Endothelial cell of umbilical vein (primary cell): ENCODE results near the gene RAB4B. TPM values are rescaled to one million over a fixed set of nuclear protein-coding genes. Genes with fewer than 3 reads are reported as not detected.
"Not testable (repeated sequence)": the region's sequence is repeated elsewhere in the genome, so short reads cannot be mapped to it uniquely, and the experiment has no call there.

Experiments
- Bru-seq: library from RNA; stranded (reverse); fragments of 400-500 nt; gene quantifications from one replicate; lab custom pipeline; 2021; lab: Mats Ljungman, UMichigan
- BruChase-seq, 2 experiments: library from RNA; stranded (reverse); fragments of 400-500 nt; gene quantifications; one replicate each; lab custom pipeline; 2021; lab: Mats Ljungman, UMichigan
- BruUV-seq: library from RNA; stranded (reverse); fragments of 400-500 nt; replicated peaks from 2 replicates; lab custom pipeline; 2021; lab: Mats Ljungman, UMichigan
- CTCF ChIA-PET: fragments of 300-600, 350-600 bp; sonication (Branson Sonifier 250); formaldehyde crosslinking; loops from one replicate; lab custom pipeline; 2021; ENCODE audit warnings: antibody characterized with exemption, inconsistent platforms; lab: Charles Lee
- POLR2A ChIA-PET: fragments of 300-600, 350-600 bp; sonication (Branson Sonifier 250); formaldehyde crosslinking; loops from one replicate; lab custom pipeline; 2021; ENCODE audit warnings: antibody characterized with exemption, inconsistent platforms; lab: Charles Lee
- DNase-seq: peaks from one replicate; pipeline ENCODE4 v3.0.0-alpha.2; 2011; ENCODE audit warnings: low read depth, low spot score
- FAIRE-seq: peaks from 2 replicates; lab custom pipeline; 2011; peaks lifted over from hg19 to GRCh38; lab: Jason Lieb, UNC
- H2AFZ ChIP-seq: 2 replicates; pipeline ENCODE4 v1.6.0; 2012; ENCODE audit warnings: low read depth, low read length, control low read depth, inconsistent platforms
- H3K27ac ChIP-seq: 2 replicates; pipeline ENCODE4 v1.5.1; 2011; ENCODE audit warnings: low read depth, mild to moderate bottlenecking, control low read depth, low read length, moderate library complexity; ENCODE audit not compliant: insufficient read depth
- H3K27me3 ChIP-seq, 2 experiments: 2 replicates each; pipeline versions ENCODE4 v1.6.0 to v1.6.1; 2011; ENCODE audit warnings: low read length in 2 of 2, mixed read lengths in 1 of 2; ENCODE audit not compliant: control insufficient read depth in 2 of 2, insufficient read depth in 2 of 2
- H3K36me3 ChIP-seq, 2 experiments: 2 replicates in 1 of 2; 3 replicates in 1 of 2; pipeline ENCODE4 v1.5.1; 2011; ENCODE audit warnings: low read length in 2 of 2, mild to moderate bottlenecking in 1 of 2, moderate library complexity in 1 of 2; ENCODE audit not compliant: control insufficient read depth in 2 of 2, insufficient read depth in 2 of 2; ENCODE audit errors: extremely low read depth in 1 of 2
- H3K4me1 ChIP-seq: 3 replicates; pipeline ENCODE4 v1.5.1; 2011; ENCODE audit warnings: mild to moderate bottlenecking, low read length; ENCODE audit not compliant: control insufficient read depth, insufficient read depth; ENCODE audit errors: extremely low read depth
- H3K4me2 ChIP-seq: 2 replicates; pipeline ENCODE4 v1.6.1; 2011; ENCODE audit warnings: low read length, control low read depth, mixed read lengths; ENCODE audit not compliant: insufficient read depth
- H3K4me3 ChIP-seq, 3 experiments: fragments of 200-600 bp in 1 of 3; sonication (generic), shearing (Covaris generic) in 1 of 3; replicated peaks in 1 of 3; 2 replicates each; pipeline ENCODE4 v1.5.1; 2011 to 2016; ENCODE audit warnings: control low read depth in 3 of 3, low read length in 3 of 3, mild to moderate bottlenecking in 2 of 3, inconsistent platforms in 1 of 3, low read depth in 1 of 3, moderate library complexity in 1 of 3; ENCODE audit not compliant: insufficient read depth in 1 of 3
- H3K79me2 ChIP-seq: 2 replicates; pipeline ENCODE4 v1.6.0; 2012; ENCODE audit warnings: low read length, inconsistent platforms; ENCODE audit not compliant: control insufficient read depth, insufficient read depth
- H3K9ac ChIP-seq: replicated peaks from 2 replicates; pipeline ENCODE3; 2011; ENCODE audit warnings: low read length, control low read depth; ENCODE audit not compliant: insufficient read depth; ENCODE audit errors: extremely low read depth
- H3K9me1 ChIP-seq: replicated peaks from 3 replicates; pipeline ENCODE4 v1.6.0; 2011; ENCODE audit warnings: mild to moderate bottlenecking, low read length; ENCODE audit not compliant: control insufficient read depth, insufficient read depth; ENCODE audit errors: extremely low read depth
- H3K9me3 ChIP-seq: replicated peaks from 2 replicates; pipeline ENCODE4 v1.5.1; 2012; ENCODE audit warnings: low read length, inconsistent platforms; ENCODE audit not compliant: control insufficient read depth, insufficient read depth
- H4K20me1 ChIP-seq: replicated peaks from 2 replicates; pipeline ENCODE3; 2011; ENCODE audit warnings: mild to moderate bottlenecking, low read length; ENCODE audit not compliant: control insufficient read depth, insufficient read depth; ENCODE audit errors: extremely low read depth
- CTCF ChIP-seq, 2 donors: IDR thresholded peaks; 1 replicate in 1 of 2; 2 replicates in 1 of 2; pipeline ENCODE4 v1.5.1; 2011; ENCODE audit warnings: low read length in 2 of 2, mild to moderate bottlenecking in 2 of 2, moderate library complexity in 2 of 2, control low read depth in 1 of 2, inconsistent platforms in 1 of 2, low read depth in 1 of 2; ENCODE audit not compliant: insufficient read depth in 1 of 2; ENCODE audit errors: extremely low read depth in 1 of 2
- FOS ChIP-seq: IDR thresholded peaks from 2 replicates; pipeline ENCODE4 v1.6.1; 2011; ENCODE audit warnings: mild to moderate bottlenecking, low read length, moderate library complexity, borderline replicate concordance; ENCODE audit not compliant: insufficient read depth
- JUN ChIP-seq: IDR thresholded peaks from 2 replicates; pipeline ENCODE4 v1.6.1; 2011; ENCODE audit warnings: borderline replicate concordance, low read depth; ENCODE audit not compliant: insufficient read length, insufficient read depth
- POLR2AphosphoS5 ChIP-seq: IDR thresholded peaks from 2 replicates; pipeline ENCODE4 v1.6.1; 2012; ENCODE audit warnings: low read depth, mild to moderate bottlenecking, control low read depth, low read length, moderate library complexity; ENCODE audit not compliant: insufficient read depth
- dilution Hi-C: fragments of 300-500 bp; cut with MboI; formaldehyde crosslinking; loops from one replicate; pipeline ENCODE4 v1.15.0; 2019; ENCODE audit warnings: low sequenced_read_pairs; ENCODE audit not compliant: extremely low pct_ligation_motif_present
- intact Hi-C: fragments of 100-400 bp; cut with micrococcal nuclease; formaldehyde crosslinking; loops from one replicate; pipeline ENCODE4 v1.10.0; 2022
- long read RNA-seq: library from polyadenylated mRNA; stranded (forward); transcript quantifications from one replicate; pipeline ENCODE4 v2.0.0, GENCODE V29; 2021
- polyA minus RNA-seq, 3 experiments: library from RNA; depleted of rRNA, polyadenylated mRNA; stranded (reverse); fragments of >200 nt; gene quantifications; 1 replicate in 1 of 3; 2 replicates in 2 of 3; pipeline ENCODE4 v1.2.3, GENCODE V29; 2011
- polyA plus RNA-seq, 4 experiments: library from polyadenylated mRNA; depleted of rRNA in 3 of 4; stranded (reverse) in 3 of 4; unstranded in 1 of 4; fragments of >200 nt; gene quantifications; 2 replicates each; pipeline versions ENCODE4 v1.2.1 to v1.2.3, GENCODE V29; 2011 to 2012; ENCODE audit warnings: missing spikeins in 1 of 4
- total RNA-seq: library from RNA; stranded (reverse); gene quantifications from 2 replicates; pipeline ENCODE4 v1.2.3, GENCODE V29; 2021

RAB4B gene
- total RNA-seq = 31.4 and 33.6 TPM in 2 replicates
- 61.0 and 65.8 TPM in 2 replicates for polyA plus RNA-seq
- polyA plus RNA-seq (2011; cell fraction: cytosol; rRNA removed) = 29.4 and 45.5 TPM in 2 replicates
- 49.5 and 51.2 TPM in 2 replicates for polyA plus RNA-seq (2011; cell fraction: nucleus; rRNA removed)
- polyA plus RNA-seq (2012) = 17.4 and 40.2 TPM in 2 replicates
- polyA minus RNA-seq = 17.0 and 27.0 TPM in 2 replicates
- 1.5 TPM for polyA minus RNA-seq (2011; cell fraction: cytosol; rRNA and poly(A)+ RNA removed)
- 6.0 and 9.6 TPM in 2 replicates for polyA minus RNA-seq (2011; cell fraction: nucleus; rRNA and poly(A)+ RNA removed)
- Bru-seq, nascent RNA = percentile 49 among the genes with signal in this experiment
- BruChase-seq, experiment 1, labeled RNA remaining after a 6-hour chase = percentile 91 among the genes with signal in this experiment
- BruChase-seq, experiment 2, labeled RNA remaining after a 2-hour chase = percentile 72 among the genes with signal in this experiment
- long read RNA-seq, transcript RAB4B-201 (8 exons, 1,133 nt) = major isoform, 32 of 48 reads
- long read RNA-seq, partial matches to known transcripts = 6 of 48 reads
- long read RNA-seq, other reads (novel, unspliced or antisense) = 9 of 48 reads

DNA sequence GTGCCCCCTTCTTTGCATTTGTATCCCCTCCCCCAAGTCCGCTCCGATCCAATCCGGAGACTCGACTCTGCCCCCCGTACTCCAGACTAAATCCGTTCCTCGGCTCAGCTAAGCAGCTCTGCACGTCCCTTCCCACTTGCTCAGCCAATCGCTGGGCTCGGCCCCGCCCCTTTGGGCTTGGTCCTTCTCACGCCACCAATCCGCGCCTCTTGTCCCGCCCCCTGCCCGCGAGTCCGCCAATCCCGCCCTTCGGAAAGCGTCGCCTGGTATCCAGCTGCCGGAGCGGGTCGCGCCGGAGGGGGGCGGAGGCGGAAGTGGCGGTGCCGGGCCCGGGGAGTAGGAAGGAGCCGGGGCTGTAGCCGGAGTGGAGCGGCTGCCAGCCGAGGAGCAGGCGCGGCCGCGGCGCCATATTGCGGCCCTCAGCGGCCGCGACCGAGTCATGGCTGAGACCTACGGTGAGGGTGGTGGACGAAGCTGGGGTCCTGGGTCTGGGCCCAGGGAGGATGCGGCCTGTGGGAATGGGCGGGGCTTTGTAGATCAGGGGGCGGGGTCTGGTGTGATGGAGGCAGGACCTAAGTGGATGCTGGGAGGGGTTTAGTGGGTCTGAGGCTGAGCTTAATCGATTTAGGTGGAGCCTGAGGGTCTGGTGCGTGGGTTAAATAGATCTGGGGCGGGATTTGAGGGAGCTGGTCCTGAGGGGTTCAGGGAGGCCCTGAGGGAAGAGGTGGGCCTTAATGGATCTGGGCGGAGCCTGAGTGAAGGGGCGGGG lies at the start of gene RAB4B:
RAB4B (plus strand) TSS at position 311 of the 769 bp plus-strand sequence; CDS start at position 440, 129 bp downstream.
- FAIRE-seq = peak; percentile 99
- intact Hi-C loops = loop anchor here (1.0 to 2.0 kb wide), 5 partner anchors 17 to 61 kb away; partner anchors contain the start of genes ITPKC and SNRPA

DNA sequence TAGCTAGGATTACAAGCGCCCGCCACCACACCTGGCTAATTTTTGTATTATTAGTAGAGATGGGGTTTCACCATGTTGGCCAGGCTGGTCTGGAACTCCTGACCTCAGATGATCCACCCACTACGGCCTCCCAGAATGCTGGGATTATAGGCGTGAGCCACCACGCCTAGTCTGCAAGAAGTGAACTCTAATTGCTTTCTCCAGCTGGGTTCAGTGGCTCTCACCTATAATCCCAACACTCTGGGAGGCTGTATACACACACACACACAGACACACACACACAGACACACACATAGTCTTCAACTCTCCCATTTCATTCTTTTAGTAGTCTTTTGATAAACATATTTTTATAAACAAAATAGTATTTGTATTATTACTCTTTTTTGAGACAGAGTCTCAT lies 48.0 kb upstream of the RAB4B start:
- intact Hi-C loops, H3K9me3 ChIP-seq, DNase-seq, H3K4me2 ChIP-seq, H4K20me1 ChIP-seq, H2AFZ ChIP-seq, H3K4me1 ChIP-seq, BruUV-seq, POLR2A ChIA-PET, CTCF ChIA-PET, H3K27me3 ChIP-seq, H3K9me1 ChIP-seq, H3K79me2 ChIP-seq, H3K9ac ChIP-seq, H3K27ac ChIP-seq, dilution Hi-C loops, FAIRE-seq, H3K4me3 ChIP-seq: not testable (repeated sequence)
- peaks cover 14 to 29% of the 10 kb centered on the region in 2 experiments for H3K36me3 ChIP-seq

More for the DNA sequence above, at the start of gene RAB4B:
- no peaks in the 10 kb centered on the region for H3K36me3 ChIP-seq
- peak within 1 kb of the TSS; percentile 56 to 76 (median 71) for H3K4me3 ChIP-seq
- TF ChIP-seq JUN (no peak), FOS (peak; percentile 5), CTCF (IDR thresholded peaks at IDR 0.05; ENCODE audit: extremely low read depth in 1 of 2, insufficient read depth in 1 of 2, low read depth in 1 of 2, low read length in 2 of 2) (no peak), POLR2AphosphoS5 (peak; percentile 39)
- no peaks in the 10 kb centered on the region for H4K20me1 ChIP-seq
- peak within 1 kb of the TSS; percentile 94 for H3K4me2 ChIP-seq
- no peaks in the 10 kb centered on the region for H3K79me2 ChIP-seq
- H3K9ac ChIP-seq = peak within 1 kb of the TSS; percentile 81
- CTCF ChIA-PET = interaction anchor here (0.6 to 3.5 kb wide), 12 partner anchors 20 to 143 kb away, joined by 3 to 39 read pairs (median 6); partner anchors contain the start of genes ACTMAP, COQ8B, EGLN2 and ITPKC
- DNase-seq = peak; percentile 100
- H3K27me3 ChIP-seq = no peaks in the 10 kb centered on the region
- peak within 1 kb of the TSS; percentile 75 for H2AFZ ChIP-seq
- no peaks in the 10 kb centered on the region for H3K9me3 ChIP-seq
- no peaks in the 10 kb centered on the region for H3K9me1 ChIP-seq
- no TSS peak for BruUV-seq
- peak within 1 kb of the TSS; percentile 80 for H3K27ac ChIP-seq
- dilution Hi-C loops = no loop called here
- peaks cover 17% of the 10 kb centered on the region for H3K4me1 ChIP-seq
- POLR2A ChIA-PET = interaction anchor here (0.5 to 2.8 kb wide), 15 partner anchors 10 to 473 kb away, joined by 3 to 23 read pairs (median 5); partner anchors contain the start of genes ACTMAP, COQ8B, EGLN2 and ITPKC

DNA sequence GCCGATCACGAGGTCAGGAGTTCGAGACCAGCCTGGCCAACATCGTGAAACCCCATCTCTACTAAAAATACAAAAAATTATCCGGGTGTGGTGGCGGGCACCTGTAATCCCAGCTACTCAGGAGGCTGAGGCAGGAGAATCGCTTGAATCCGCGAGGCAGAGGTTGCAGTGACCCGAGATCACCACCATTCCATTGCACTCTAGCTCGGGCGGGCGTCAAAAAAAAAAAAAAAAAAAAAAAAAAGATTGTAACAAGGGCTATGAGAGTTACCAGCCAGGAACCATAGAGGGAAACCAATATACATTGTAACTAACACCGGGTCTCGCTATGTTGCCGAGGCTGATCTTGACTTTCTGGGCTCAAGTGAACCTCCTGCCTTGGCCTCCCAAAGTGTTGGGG lies 45.7 kb upstream of the RAB4B start:
- H3K9ac ChIP-seq, H3K9me3 ChIP-seq, H3K4me1 ChIP-seq, dilution Hi-C loops, H2AFZ ChIP-seq, H3K79me2 ChIP-seq, H3K9me1 ChIP-seq, H3K4me2 ChIP-seq, H4K20me1 ChIP-seq, H3K4me3 ChIP-seq, intact Hi-C loops, POLR2A ChIA-PET, H3K27me3 ChIP-seq, BruUV-seq, H3K27ac ChIP-seq, DNase-seq, FAIRE-seq: not testable (repeated sequence)
- H3K36me3 ChIP-seq = peaks cover 21 to 38% of the 10 kb centered on the region in 2 experiments
- CTCF ChIA-PET = interaction anchor here (1.2 to 1.7 kb wide), 2 partner anchors 13 to 98 kb away, joined by 3 to 4 read pairs; no protein-coding TSS in a partner anchor
